Calu3 (cell line): ENCODE results near the gene KDM2A. TPM values are rescaled to one million over a fixed set of nuclear protein-coding genes. Genes with fewer than 3 reads are reported as not detected.

Source experiments
- BruUV-seq: library from RNA; stranded (reverse); fragments of 400-500 nt; replicated peaks from 2 replicates; lab custom pipeline; 2021; lab: Mats Ljungman, UMichigan
- CTCF ChIA-PET: fragments of 300-600 bp; sonication (Branson Sonifier 250); formaldehyde crosslinking; loops from one replicate; lab custom pipeline; 2022; ENCODE audit warnings: antibody characterized with exemption; lab: Charles Lee
- DNase-seq: peaks from one replicate; pipeline ENCODE4 v3.0.0; 2022
- H3K27ac Mint-ChIP-seq: one replicate; pipeline ENCODE4 v1.8.0; 2022; ENCODE audit warnings: mixed read lengths; ENCODE audit not compliant: unreplicated experiment
- H3K27me3 Mint-ChIP-seq: one replicate; pipeline ENCODE4 v1.8.0; 2022; ENCODE audit warnings: mixed read lengths; ENCODE audit not compliant: unreplicated experiment
- H3K36me3 Mint-ChIP-seq: one replicate; pipeline ENCODE4 v1.8.0; 2022; ENCODE audit warnings: mild to moderate bottlenecking, moderate library complexity, mixed read lengths; ENCODE audit not compliant: insufficient read depth, unreplicated experiment
- H3K4me1 Mint-ChIP-seq: one replicate; pipeline ENCODE4 v1.8.0; 2022; ENCODE audit warnings: mild to moderate bottlenecking, low read depth, mixed read lengths; ENCODE audit not compliant: unreplicated experiment
- H3K4me3 Mint-ChIP-seq: one replicate; pipeline ENCODE4 v1.8.0; 2022; ENCODE audit warnings: mild to moderate bottlenecking, low read depth, moderate library complexity, mixed read lengths; ENCODE audit not compliant: unreplicated experiment
- H3K9me3 Mint-ChIP-seq: one replicate; pipeline ENCODE4 v1.8.0; 2022; ENCODE audit warnings: low read depth, mixed read lengths; ENCODE audit not compliant: unreplicated experiment
- intact Hi-C: fragments of 100-400 bp; cut with micrococcal nuclease; formaldehyde crosslinking; loops from one replicate; pipeline ENCODE4 v1.10.0; 2022; ENCODE audit not compliant: unreplicated experiment
- total RNA-seq: library from RNA; stranded (reverse); gene quantifications from 2 replicates; pipeline ENCODE4 v1.2.3, GENCODE V29; 2022
- TF ChIP-seq, protein P1 (sequence below): fragments of 200-600 bp; IDR thresholded peaks from one replicate; pipeline ENCODE4 v1.8.0; 2022; ENCODE audit warnings: antibody characterized with exemption; ENCODE audit not compliant: unreplicated experiment

KDM2A gene
- total RNA-seq, 1 experiment from 2014 or later = 73.2 TPM

DNA sequence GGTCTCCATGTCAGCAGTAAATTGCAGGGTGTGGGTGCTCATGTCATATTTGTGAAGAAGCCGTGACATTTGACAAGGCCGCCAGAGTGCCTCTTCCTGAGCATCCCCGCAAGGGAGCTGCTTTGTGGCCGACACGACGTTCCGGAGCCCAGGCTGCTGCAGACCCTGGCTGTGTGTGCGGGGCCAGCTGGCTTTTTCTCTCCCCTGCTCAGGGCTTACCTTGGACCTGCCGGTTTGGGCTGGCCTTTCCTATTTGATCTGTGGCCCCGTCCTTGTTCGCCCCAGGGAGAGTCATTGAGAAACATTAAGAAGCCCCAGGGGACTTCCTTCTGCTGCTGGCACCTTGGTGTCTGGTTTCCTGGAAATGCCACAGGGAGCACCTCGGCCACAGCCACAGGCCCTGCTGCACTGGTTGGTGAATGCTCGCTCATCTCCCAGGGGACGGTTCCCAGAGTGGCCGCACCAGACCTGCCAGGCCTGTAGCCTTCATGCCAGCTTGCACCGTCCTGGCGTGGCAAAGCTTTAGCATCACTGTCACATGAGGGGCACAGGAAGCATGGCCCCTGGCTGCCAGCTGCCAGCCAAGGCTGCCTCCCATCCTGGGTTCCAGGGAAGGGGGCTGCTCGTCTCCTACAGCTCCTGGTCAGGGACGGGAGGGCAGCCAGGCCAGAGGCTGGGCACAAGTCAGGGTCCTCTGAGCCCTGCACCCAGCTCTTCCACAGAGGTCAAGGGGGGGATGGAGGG is 152.7 kb downstream of the KDM2A start:
- BruUV-seq = no TSS peak
- H3K36me3 Mint-ChIP-seq = peaks cover 39% of the 10 kb centered on the region
- no peaks in the 10 kb centered on the region for H3K27me3 Mint-ChIP-seq
- H3K4me1 Mint-ChIP-seq = peaks cover 22% of the 10 kb centered on the region
- intact Hi-C loops = no loop called here
- no peak overlapping the region for H3K4me3 Mint-ChIP-seq
- no peaks in the 10 kb centered on the region for H3K9me3 Mint-ChIP-seq
- DNase-seq = no peak
- no peak overlapping the region for H3K27ac Mint-ChIP-seq
- CTCF ChIA-PET = interaction anchor here (0.6 kb wide), 1 partner anchor 10 kb away, joined by 3 read pairs; no protein-coding TSS in a partner anchor
- TF ChIP-seq, protein P1, sequence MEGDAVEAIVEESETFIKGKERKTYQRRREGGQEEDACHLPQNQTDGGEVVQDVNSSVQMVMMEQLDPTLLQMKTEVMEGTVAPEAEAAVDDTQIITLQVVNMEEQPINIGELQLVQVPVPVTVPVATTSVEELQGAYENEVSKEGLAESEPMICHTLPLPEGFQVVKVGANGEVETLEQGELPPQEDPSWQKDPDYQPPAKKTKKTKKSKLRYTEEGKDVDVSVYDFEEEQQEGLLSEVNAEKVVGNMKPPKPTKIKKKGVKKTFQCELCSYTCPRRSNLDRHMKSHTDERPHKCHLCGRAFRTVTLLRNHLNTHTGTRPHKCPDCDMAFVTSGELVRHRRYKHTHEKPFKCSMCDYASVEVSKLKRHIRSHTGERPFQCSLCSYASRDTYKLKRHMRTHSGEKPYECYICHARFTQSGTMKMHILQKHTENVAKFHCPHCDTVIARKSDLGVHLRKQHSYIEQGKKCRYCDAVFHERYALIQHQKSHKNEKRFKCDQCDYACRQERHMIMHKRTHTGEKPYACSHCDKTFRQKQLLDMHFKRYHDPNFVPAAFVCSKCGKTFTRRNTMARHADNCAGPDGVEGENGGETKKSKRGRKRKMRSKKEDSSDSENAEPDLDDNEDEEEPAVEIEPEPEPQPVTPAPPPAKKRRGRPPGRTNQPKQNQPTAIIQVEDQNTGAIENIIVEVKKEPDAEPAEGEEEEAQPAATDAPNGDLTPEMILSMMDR = no peak

DNA sequence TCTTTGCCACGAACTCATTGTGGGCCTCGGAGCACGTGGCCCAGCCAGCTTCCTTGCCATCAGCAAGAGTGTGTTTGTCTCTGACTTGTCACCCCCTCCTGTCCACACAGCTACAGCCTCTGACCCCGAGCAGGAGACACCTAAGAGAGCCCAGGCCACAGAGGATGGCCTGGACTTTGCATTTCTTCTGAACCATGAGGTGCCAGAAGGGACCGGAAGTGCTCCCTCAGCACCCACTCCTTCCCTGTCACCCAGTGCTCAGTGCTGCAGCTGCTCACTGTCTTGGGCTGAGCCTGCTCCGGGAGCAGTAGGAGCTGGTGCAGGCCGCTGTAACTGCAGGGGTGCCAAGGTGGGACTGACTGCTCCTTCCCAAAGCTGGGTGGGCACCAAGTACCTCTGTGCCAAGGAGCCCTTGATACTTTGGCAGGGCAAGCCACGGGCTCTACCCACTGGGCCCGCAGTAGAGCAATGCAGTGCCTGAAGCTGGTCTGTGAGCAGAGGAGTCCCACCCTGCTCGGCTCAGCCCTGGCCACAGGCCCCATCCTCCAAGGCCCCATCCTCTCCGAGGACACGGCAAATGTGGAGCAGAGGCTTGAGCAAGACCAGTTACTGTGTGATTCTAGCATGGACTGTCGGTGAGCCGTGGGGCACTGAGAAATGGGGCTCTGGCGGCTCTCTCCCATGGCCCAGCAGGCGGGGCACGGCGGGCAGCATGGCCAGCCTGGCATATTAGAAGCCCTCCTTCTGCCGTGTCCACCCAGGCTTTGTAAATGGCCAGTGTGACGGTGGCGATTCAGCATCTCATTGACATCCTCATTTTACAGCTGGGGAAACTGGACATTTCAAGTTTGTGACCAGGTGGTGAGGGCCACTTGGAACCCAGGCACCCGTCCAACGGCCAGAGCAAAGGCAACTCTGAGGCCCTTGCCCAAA is 153.5 kb downstream of the KDM2A start:
- no peak overlapping the region for H3K27ac Mint-ChIP-seq
- BruUV-seq = no TSS peak

DNA sequence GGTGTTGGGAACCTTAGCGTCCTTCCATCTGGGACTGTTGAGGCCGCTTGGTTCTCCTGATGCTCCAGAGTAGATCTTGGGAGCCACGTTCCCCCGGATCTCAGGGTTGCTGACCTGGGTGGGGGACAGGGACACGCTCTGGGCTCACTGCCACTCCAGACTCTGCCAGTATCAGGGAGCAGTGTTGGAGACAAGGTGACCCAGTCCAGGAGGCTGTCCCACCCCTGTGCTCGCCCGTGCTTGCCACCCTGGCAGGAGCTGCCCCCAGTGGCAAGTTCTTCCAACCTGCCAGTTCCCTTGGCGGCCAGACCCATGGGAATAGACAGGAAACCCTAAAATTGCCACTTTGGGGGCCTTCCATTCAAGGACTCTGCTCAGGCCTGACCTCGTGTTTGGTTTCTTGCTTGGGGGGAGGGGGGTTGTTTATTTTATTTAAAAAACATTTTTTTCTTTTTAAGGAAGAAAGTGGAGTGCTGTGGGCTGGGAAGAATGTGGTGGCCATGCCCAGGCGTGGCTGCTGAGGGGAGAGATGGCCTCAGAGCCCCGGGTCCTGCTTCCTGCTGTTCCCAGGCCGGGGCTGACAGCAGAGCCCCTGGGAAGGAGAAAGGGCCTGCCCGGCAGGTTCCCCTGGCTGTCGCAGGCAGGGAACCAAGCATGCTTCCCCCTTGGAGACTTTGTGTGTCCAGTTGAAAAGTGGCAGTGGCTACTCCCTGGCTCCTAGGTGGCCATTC is 154.4 kb downstream of the KDM2A start:
- no peaks in the 10 kb centered on the region for H3K9me3 Mint-ChIP-seq
- peaks cover 10% of the 10 kb centered on the region for H3K4me1 Mint-ChIP-seq
- TF ChIP-seq, protein P1 = no peak
- intact Hi-C loops = no loop called here
- DNase-seq = no peak
- peaks cover 30% of the 10 kb centered on the region for H3K36me3 Mint-ChIP-seq
- no peaks in the 10 kb centered on the region for H3K27me3 Mint-ChIP-seq
- BruUV-seq = no TSS peak
- H3K27ac Mint-ChIP-seq = no peak overlapping the region
- no peak overlapping the region for H3K4me3 Mint-ChIP-seq
- CTCF ChIA-PET = no interaction called here

More for the DNA sequence above, 153.5 kb downstream of the KDM2A start:
- Mint-ChIP-seq H3K9me3 (no peaks in the 10 kb centered on the region), H3K36me3 (peaks cover 37% of the 10 kb centered on the region), H3K27me3 (no peaks in the 10 kb centered on the region), H3K4me1 (peaks cover 18% of the 10 kb centered on the region), H3K4me3 (no peak overlapping the region)
- CTCF ChIA-PET = no interaction called here
- no peak for DNase-seq
- TF ChIP-seq, protein P1 = no peak
- intact Hi-C loops = no loop called here
